Medulla oblongata (tissue), 1 donor: ENCODE data around the gene DENND1A.
"Not testable (repeated sequence)": the region's sequence is repeated elsewhere in the genome, so short reads cannot be mapped to it uniquely, and the experiment has no call there.

Experiments used
- DNase-seq: peaks from one replicate; pipeline ENCODE4 v3.0.0-alpha.2; 2015; ENCODE audit errors: extremely low spot score

DENND1A gene

GRCh38 chr9:123948286-123948685 is 18.4 kb upstream of the DENND1A start:
- no peak for DNase-seq

DNA sequence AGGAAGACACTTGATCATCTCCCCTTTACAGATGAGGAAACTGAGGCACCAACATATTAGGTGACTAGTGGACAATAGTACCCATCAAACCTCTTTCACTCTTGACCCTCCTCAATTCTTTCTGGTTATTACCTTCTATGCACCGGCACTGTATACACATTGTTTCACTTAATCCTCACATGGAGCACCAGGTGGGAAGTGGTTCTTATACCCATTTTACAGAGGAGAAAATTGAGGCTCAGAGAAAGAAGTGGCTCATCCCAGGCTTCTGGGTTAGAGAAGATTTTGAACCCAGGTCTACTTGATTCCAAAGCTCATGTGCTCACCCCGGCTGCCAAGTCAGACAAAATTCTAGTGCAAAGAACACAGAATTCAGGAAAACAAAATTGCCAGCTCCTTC is 17.4 kb upstream of the DENND1A start:
- no peak for DNase-seq

DNA sequence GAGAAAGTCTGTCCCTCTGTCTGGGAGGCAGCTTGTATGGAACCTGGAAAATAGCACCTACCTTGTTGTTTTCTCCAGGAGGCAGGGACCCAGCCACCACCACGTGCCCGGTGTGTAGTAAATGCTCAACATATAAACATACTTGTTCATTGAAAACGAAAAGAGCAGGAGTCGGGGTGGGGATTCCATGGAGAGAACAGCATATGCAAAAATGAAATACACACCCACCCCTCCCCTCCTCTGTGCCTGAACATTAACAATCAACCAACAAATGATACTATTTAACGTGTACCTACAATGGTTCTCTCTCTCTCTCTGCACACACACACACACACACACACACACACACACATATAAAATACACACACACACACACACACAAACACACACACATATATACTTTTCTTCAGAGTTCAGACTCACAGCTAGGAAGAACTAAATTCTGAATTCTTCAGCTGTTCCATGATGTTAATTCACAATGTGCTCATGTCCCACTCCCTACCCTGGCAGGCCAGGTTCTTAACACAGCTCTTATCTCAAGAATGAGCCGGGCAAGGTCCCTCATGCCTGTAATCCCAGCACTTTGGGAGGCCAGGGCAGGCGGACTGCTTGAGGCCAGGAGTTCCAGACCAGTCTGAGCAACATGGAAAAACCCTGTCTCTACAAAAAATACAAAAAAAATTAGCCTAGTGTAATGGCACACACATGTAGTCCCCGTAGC is 16.3 kb upstream of the DENND1A start:
- no peak for DNase-seq

- no peak for DNase-seq
Measured at GRCh38 chr9:123945532-123945931, 15.6 kb upstream of the DENND1A start.

GRCh38 chr9:123944464-123944863 is 14.5 kb upstream of the DENND1A start:
- not testable (repeated sequence) for DNase-seq

DNA sequence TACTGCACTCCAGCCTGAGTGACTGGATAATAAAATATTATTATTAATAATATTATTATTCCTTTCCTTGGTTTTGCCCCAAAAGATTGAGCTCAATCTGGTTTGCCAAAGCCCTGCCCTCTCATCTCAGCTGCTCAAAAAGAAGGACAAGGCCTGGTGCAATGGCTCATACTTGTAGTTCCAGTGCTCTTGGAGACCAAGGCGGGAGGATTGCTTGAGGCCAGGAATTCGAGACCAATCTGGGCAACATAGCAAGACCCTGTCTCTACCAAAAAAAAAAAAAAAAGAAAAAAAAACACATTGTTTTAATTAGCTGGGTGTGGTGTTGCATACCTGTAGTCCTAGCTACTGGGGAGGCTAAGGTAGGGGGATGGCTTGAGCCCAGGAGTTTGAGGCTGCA is 13.7 kb upstream of the DENND1A start:
- DNase-seq: no peak

DNA sequence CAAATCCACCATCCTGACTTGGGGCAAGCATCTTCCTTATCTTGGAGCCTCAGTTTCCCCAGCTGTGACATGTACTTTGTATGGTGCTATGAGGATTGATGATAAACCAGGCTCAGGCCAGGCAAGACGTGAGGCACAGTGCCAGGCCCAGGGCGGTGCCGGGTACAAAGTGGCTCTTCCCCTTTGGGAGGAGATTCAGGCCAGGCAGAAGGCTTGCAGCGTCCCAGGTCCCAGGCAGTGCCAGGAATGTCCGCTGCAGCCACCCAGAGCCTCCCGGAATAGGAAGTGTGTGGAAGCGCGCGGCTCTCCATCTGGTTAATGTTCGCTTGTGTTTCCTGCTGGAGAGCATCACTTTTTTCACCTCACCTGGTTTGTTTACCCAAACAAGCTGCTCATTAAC is 12.6 kb upstream of the DENND1A start:
- no peak for DNase-seq

- no peak for DNase-seq
Measured at GRCh38 chr9:123941524-123942070, 11.7 kb upstream of the DENND1A start.

DNA sequence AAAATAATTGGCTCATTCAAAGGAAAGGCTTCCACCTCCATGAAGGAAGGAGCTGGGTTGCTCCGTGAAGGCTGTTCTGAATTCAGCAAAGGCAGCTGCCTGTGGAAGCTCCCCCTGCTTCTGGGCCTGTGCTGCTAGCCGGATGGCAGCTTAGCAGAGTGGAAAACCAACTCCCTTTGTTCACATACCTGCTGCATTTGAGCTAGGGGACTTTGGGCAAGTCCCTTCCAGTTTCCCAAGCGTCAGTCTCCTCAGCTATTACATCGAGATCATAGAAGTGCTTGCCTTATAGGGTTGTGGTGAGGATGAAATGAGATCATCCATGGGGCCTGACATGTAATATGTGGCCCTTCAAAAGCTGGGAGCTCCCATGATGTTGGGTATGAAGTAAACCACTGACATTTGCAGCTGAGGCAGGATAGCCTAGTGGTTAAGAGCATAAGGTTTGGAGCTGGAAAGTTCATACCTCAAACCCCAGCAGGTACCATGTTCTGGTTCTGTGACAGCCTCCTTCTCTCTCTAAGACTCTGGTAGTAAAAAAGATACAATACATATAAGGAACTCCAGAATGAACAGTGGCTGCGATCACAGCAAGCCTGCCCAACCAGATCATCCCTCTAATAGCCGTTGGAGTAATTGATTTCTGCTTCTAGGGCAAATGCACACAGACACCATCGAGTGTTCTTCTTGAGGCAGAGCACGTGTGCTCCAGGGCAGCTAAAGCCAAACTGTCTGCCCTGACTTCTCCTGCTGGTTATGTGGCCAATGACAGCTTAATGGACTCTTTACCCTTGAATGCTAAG is 11.0 kb upstream of the DENND1A start:
- DNase-seq: no peak

DNA sequence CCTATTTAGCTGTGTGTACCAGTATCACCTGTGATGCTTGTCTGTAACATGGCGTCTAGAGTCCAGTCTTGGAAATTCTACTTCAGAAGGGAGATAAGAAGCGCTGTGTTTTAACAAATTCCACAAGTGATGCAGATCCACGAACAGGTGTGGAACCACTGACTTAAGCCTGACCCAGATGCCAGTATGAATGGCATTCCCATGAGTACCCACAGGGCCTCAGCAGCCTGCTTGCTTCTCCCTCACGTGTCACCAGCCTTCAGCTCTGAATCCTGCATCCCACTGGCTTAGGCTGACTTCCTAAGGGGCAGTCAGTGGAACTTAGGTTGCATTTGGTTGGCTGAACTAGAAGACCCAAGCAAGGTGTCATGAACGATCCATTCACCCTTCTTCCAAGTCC is 8.5 kb upstream of the DENND1A start:
- no peak for DNase-seq

- not testable (repeated sequence) for DNase-seq
Measured at GRCh38 chr9:123936575-123936974, 6.6 kb upstream of the DENND1A start.

GRCh38 chr9:123933440-123934212 is 3.7 kb upstream of the DENND1A start:
- no peak for DNase-seq

DNA sequence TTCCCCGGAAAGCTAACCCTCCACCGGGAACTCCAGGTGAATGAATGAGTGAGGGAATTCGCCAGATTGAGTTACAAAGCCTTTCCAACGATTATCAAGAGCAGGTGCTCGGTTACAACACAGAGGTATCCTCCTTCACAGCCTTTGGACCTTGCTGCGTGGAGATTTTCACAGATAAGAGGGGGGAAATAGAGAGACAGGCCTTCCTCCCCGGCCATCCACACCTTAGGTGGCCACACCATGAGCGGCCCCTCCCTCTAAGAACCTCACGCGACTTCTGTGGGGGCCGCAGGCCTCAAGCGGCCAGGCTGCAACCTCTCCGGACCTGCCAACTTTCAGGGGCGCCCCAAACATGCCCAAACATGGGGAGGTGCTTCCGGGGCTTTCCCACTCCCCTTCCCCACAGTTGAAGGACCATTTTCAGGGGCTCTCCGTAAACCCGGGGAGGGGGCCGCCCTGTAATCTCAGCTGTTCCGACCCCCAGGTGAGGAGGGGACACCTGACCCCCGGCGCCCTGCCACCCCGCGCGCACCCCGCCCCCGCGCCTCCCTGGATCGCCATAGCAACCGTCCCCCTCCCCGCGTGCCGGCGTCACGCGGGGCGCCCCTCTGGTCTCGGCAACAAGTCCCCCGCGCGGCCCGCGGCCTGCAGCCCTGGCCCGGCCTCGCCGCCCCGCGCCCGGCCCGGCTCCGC is 603 bp downstream of the DENND1A start:
- DNase-seq: peak; percentile 24

GRCh38 chr9:123928533-123929176 is 1.3 kb downstream of the DENND1A start:
- peak; percentile 4 for DNase-seq

GRCh38 chr9:123927625-123928532 is 2.0 kb downstream of the DENND1A start:
- DNase-seq: peak; percentile 5

- no peak for DNase-seq
Measured at GRCh38 chr9:123926941-123927340, 3.0 kb downstream of the DENND1A start.

- no peak for DNase-seq
Measured at GRCh38 chr9:123925819-123926218, 4.1 kb downstream of the DENND1A start.

- DNase-seq: no peak
Measured at GRCh38 chr9:123925161-123925560, 4.8 kb downstream of the DENND1A start.

DNA sequence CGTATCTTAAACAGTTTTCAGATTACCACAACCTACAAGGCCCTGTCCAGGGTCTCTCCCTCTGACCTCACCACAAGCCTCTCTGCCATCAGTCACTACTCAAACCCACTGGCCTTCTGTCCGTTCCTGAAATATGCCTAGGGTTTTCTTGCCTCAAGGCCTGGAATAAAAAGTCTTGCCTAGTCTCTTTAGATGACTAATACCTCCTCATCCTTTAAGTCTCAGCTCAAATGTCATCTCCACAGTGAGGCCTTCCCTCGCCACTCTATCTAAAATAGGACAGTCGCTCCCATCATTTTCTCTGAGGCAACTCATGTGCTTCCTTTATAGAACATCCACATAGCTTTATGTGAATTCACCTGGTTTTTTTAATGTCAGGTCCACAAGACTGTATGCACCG is 5.2 kb downstream of the DENND1A start:
- no peak for DNase-seq

DNA sequence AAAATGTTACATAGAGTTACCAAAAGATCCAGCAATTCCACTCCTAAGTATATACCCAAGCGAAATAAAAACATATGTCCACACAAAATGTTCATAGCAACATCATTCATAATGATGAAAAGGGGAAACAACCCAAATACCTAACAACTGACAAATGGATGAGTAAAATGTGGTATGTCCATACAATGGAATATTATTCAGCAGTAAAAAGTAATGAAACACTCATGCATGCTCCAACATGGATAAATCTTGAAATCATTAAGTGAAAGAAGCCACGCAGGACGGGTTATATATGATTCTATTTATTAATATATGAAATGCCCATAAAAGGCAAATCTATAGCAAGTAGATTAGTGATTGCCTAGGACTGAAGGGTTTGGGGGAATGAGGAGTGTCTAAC is 6.0 kb downstream of the DENND1A start:
- no peak for DNase-seq
